NCI-H1694 (cell line): Measurements from ENCODE around the gene MTFR1L.
A peak's percentile ranks its signal among the peaks of the same experiment; 100 is the strongest.

ENCODE experiments used
- DNase-seq: peaks from one replicate; lab custom pipeline; 2025; lab: John Stamatoyannopoulos, UW

The MTFR1L gene

GRCh38 chr1:25790472-25790871, 29.3 kb upstream of the MTFR1L start:
- no peak for DNase-seq

DNA sequence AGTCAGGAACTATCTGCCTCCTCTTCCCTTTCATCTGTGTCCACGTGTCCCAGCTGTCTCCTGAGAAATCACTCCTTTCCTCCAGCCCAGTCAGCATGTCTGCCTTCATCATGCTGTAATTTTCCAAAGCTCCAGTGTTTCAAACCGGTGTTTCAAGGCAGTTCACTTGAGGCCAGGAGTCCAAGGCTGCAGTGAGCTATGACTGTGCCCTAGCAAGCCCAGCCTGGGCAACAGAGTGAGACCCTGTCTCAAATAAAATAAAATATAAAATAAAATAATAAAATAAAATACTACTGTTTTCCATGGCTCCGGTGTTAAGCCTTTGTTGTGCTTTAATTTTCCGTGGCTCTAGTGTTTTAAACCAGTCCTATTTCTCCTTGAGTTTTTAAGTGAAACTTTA, 27.6 kb upstream of the MTFR1L start:
- DNase-seq: no peak

DNA sequence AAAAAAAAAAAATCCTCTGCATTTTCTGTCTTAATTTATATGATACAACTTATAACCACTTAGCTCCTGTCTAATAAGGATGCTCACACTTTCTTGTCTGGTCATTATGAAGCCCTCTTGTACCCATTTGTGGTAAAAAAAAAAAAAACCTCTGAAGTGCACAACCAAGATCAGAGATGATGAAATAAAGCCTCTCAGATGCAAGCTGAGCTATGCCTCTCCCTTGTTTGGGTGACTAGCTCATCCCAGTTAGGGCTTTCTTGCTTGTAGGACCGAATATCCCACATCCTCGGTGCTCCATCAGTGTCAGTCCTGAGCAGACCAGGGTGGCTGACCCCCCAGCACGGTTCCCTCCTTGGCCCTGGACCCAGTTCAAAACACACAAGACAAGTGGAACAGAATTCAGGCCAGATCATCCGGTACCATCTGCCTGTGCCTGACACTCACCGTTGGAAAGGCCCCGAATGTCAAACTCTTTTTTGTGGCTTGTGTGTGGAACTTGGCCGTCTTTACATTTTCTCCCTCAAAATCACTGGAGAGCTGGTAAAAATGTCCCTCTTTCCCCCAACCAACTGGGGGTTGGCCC, 26.1 kb upstream of the MTFR1L start:
- no peak for DNase-seq

DNA sequence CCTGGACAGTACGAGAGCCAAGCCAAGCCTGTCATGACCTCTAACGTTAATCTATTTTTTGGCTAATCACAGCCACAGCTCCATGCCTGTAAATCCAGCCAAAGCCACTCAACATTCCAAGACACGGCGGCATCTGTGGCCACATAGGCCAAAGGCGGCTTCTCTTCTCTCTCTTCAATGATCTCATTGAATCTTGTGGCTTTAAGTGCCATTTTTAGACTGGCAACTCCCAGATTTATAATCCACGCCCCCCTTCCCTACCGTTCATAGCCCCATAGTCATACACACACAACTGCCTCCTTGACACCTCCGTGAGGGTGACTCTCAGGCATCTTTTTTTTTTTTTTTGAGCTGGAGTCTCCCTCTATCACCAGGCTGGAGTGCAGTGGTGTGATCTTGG, 25.4 kb upstream of the MTFR1L start:
- no peak for DNase-seq

DNA sequence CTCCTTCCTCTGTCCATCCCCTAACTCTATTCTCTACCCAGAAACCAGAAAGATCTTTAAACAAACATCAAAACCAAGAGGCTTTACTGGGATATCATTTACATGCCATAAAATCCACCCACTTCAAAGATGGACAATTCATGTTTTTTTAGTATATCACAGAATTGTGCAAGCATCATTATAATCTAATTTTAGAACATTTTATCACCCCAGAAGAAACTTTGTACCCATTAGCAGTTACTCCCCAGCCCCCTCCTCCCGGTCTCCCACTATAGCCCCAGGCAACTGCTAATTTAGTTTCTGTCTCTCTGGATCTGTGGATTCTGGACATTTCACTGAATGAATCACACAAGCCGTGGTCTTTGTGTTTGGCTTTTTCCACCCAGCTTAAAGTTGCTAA, 24.5 kb upstream of the MTFR1L start:
- no peak for DNase-seq

- peak; percentile 45 for DNase-seq
Measured at GRCh38 chr1:25795946-25796810, 23.6 kb upstream of the MTFR1L start.

DNA sequence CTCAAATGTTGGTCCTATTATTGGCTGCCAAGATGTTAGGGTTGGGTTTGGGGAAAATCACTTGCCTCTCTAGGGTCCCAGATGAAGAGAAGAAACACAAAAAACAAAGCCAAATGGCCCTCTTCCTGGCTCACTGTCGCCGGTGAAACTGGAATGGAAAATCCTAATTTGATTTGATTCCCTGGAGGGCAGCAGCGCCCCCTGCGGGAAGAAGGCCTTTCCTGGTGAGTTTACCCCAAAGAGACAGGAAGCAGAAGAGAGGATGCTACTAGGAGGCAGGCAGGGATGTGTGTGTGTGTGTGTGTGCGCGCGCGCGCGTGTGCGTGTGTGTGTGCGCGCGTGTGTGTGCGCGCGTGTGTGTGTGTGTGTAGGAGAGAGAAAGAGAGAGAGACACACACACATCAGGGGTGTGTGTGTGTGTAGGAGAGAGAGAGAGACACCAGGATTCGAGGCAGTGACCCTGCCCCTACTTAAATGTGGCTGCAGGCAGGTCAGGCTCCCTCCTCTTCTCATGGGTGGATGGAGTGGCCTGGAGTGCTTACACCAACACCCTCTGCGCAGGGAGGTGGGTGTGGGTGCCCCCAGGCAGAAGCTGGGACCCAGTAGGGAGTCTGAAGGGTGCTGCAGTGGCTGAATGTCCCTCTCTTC, 22.8 kb upstream of the MTFR1L start:
- DNase-seq: peak; percentile 92

- DNase-seq: peak; percentile 50
Measured at GRCh38 chr1:25797939-25798338, 21.8 kb upstream of the MTFR1L start.

GRCh38 chr1:25798666-25799351, 20.9 kb upstream of the MTFR1L start:
- DNase-seq: no peak

GRCh38 chr1:25799352-25799934, 20.3 kb upstream of the MTFR1L start:
- no peak for DNase-seq

- peak; percentile 10 for DNase-seq
Measured at GRCh38 chr1:25799935-25800702, 19.6 kb upstream of the MTFR1L start, which contains the start of gene SELENON. TSS of gene SELENON (plus strand) at chr1:25800193. CDS start at chr1:25800231, 38 bp downstream.

DNA sequence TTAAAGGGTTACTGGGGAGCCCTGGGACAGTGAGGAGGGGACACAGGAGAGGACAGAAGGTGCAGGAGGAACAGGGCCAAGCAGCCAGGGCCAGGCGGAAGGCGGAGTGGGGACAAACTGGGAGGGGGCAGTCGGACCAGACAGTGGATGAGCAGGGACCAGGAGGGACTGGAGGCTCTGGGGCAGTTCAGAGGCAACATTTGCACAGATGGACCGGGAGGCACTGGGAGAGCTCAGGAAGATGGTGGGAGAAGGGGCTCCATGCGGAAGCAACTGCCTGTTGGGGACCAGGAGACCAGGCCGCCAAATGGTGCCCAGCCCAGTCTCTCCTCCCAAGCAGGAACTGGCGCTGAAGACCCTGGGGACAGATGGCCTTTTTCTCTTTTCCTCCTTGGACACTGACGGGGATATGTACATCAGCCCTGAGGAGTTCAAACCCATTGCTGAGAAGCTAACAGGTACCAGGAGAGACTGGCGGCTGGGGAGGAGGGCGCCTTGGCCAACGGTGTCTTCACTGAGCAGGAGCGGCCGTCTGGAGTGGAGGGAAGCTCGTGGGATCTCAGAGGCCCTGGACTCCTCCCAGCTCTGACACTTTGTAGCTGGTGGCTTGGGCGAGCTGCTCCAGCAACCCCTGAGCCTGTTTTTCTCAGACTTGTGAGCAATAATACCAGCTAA, 18.9 kb upstream of the MTFR1L start:
- DNase-seq: no peak

DNA sequence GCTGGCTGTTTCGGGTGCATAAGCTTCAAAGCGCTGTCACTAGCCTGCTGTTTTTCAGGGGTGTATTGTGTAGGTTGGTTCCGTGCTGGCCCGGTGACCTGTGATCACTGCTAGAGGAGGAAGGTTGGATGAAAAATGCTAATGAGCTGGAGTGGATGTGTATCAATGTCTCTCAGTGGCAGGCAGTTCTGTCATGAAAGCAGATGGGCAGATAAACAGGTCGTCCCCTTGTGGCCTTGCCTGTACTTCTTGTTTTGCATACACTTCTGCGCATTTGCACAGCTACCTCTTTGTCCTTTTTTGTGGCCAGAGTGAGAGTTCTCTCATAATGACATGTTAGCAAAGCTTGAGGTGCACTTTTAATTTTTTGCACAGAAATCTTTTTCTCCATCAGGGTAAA, 16.8 kb upstream of the MTFR1L start:
- no peak for DNase-seq

DNA sequence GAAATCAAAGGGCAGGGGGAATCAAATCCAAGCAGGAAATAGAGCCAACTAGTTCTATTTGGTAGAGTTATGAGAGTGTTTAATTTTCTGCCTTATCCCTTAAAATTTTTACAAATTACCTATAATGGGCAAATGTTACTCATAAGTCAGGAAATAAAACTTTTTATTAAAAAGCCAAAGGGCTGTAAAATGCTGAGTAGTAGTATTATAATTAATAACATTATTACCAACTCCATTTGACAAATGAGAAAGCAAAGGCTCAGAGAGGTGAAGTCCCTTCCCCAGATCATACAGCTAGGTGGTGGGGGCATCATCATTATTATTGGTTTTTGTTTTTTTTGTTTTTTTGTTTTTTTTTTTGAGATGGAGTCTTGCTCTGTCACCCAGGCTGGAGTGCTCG, 16.4 kb upstream of the MTFR1L start:
- no peak for DNase-seq

- DNase-seq: no peak
Measured at GRCh38 chr1:25804244-25804963, 15.3 kb upstream of the MTFR1L start.

GRCh38 chr1:25804964-25805862, 14.5 kb upstream of the MTFR1L start:
- DNase-seq: no peak

DNA sequence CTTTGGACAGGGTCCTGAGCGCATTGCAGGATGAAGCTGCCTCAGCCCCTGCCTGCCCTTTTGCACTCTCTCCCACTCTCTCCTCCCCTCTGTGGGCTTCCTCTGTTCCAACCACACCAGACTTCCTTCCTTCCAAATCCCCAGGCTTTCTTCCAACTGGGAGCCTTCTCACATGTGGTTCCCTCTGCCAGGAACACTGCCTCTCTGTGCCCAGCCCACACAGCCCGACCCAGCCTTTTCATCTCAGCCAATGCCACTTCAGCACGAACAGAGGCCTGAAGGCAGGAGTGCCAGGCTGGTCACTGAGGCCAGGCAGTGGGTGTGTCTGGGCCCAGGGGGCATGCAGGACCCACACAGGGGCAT, 13.9 kb upstream of the MTFR1L start:
- no peak for DNase-seq

GRCh38 chr1:25806418-25806817, 13.3 kb upstream of the MTFR1L start:
- no peak for DNase-seq
